GM20000 (cell line): Measurements from ENCODE around the gene ZNF230.

ENCODE experiments used
- DNase-seq: peaks from one replicate; pipeline ENCODE4 v3.0.0; 2012; ENCODE audit warnings: low spot score
- CTCF ChIP-seq: IDR thresholded peaks from 2 replicates; pipeline ENCODE4 v1.5.1; 2012; ENCODE audit warnings: mild to moderate bottlenecking, control low read depth; ENCODE audit errors: extremely low read depth, missing control alignments

Gene ZNF230

GRCh38 chr19:44010468-44010867, 7.7 kb downstream of the ZNF230 start:
- TF ChIP-seq CTCF: no peak
- no peak for DNase-seq

GRCh38 chr19:44019498-44019897, 16.7 kb downstream of the ZNF230 start:
- no peak for DNase-seq
- no peak for TF ChIP-seq CTCF

- no peak for DNase-seq
- TF ChIP-seq CTCF: no peak
Measured at GRCh38 chr19:44021221-44021620, 18.5 kb downstream of the ZNF230 start.

DNA sequence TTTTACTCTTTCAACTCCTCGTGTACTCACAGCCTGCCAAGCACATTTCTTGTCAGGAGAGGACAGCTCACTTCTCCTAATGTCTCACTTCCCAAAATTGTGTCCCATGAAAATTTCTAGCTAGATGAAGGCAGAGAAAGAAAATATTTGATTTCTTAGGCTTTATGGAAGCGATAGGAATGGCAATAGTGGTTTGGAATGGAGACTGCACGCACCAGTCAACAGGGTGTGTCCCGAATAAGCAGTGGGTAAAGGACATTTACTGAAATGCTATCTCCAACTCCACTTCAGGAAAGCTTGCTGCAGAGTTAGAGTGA, 22.1 kb downstream of the ZNF230 start:
- DNase-seq: no peak
- TF ChIP-seq CTCF: no peak

GRCh38 chr19:44025217-44025936, 22.6 kb downstream of the ZNF230 start, which contains the start of gene ZNF222:
Gene ZNF222 (plus strand): TSS chr19:44025379. CDS start chr19:44025437, 58 bp downstream.
- peak; percentile 76 for DNase-seq
- TF ChIP-seq CTCF: no peak

DNA sequence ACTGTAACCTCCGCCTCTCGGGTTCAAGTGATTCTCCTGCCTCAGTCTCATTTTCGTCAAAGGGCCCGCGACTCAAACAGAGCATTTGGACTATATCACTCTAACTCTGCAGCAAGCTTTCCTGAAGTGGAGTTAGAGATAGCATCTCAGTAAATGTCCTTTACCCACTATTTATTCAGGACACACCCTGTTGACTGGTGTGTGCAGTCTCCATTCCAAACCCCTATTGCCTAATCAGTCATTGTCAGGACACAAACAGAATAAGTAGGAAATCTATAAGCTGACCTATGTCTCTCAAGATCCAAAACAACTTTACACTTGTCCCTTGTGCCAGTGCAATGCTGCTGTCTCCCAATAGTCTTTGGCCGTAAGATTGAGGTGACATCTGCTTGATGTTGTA, 23.9 kb downstream of the ZNF230 start:
- no peak for TF ChIP-seq CTCF
- DNase-seq: no peak

- TF ChIP-seq CTCF: no peak
- no peak for DNase-seq
Measured at GRCh38 chr19:44032001-44032610, 29.3 kb downstream of the ZNF230 start.
